ENCODE results near the gene PSAP. TPM values are rescaled to one million over a fixed set of nuclear protein-coding genes. Genes with fewer than 3 reads are reported as not detected.

The PSAP gene
- total and polyA plus RNA-seq, 2 donors from 2014 or later, result 1,082 to 1,249 TPM

DNA sequence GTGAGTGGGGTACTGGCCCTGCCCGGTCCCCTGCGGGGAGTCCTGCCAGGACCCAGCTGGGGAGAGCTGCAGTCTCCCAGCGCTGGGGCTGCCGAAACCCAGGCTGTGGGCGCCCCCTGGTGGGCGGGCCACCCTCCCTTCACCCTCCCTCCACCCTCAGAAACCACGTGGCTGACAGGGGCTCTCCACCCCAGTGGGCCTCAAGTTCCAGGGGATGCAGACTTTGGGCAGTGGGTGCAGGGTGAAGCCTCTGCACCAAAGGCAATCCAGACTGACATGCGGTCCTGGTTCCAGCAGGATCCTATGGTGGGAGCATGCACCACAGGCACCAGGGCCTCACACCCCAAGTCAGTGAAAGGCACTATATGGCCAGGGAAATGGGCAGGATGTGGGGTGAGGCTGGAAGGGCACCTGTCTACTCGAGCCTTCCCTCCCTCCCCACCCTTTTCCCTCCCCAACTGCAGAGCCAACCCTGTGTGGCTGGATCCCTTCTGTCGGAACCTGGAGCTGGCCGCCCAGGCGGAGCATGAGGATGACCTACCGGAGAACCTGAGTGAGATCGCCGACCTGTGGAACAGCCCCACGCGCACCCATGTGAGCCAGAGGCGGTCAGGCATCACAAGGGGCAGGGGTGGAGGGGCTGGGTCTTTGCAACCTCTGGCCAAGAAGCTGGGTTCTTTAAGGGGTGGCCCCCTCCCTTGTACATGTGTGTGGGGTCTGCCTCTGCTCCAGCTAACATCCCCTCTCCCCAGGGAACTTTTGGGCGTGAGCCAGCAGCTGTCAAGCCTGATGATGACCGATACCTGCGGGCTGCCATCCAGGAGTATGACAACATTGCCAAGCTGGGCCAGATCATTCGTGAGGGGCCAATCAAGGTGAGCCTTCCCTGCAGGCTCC is 38.8 kb downstream of the PSAP start:
- peaks cover 0 to 8% (median 0%) of the 10 kb centered on the region in 3 donors for H3K4me1 ChIP-seq (ENCODE audit: control insufficient read depth in 2 of 3, insufficient read depth in 2 of 3, low read depth in 1 of 3, low read length in 3 of 3)
- TF ChIP-seq, protein P1, sequence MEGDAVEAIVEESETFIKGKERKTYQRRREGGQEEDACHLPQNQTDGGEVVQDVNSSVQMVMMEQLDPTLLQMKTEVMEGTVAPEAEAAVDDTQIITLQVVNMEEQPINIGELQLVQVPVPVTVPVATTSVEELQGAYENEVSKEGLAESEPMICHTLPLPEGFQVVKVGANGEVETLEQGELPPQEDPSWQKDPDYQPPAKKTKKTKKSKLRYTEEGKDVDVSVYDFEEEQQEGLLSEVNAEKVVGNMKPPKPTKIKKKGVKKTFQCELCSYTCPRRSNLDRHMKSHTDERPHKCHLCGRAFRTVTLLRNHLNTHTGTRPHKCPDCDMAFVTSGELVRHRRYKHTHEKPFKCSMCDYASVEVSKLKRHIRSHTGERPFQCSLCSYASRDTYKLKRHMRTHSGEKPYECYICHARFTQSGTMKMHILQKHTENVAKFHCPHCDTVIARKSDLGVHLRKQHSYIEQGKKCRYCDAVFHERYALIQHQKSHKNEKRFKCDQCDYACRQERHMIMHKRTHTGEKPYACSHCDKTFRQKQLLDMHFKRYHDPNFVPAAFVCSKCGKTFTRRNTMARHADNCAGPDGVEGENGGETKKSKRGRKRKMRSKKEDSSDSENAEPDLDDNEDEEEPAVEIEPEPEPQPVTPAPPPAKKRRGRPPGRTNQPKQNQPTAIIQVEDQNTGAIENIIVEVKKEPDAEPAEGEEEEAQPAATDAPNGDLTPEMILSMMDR (IDR thresholded peaks at IDR 0.05; ENCODE audit: borderline replicate concordance, extremely low read depth, insufficient read depth), result peak; percentile 60
- no peaks in the 10 kb centered on the region for H3K9me3 ChIP-seq (ENCODE audit: control insufficient read depth in 2 of 3, insufficient read depth in 1 of 3, low read length in 3 of 3)
- no peaks in the 10 kb centered on the region for H3K27me3 ChIP-seq (ENCODE audit: control insufficient read depth, insufficient read depth, low read length)
- no peak overlapping the region for H3K4me3 ChIP-seq (ENCODE audit: low read length in 3 of 3)
- no peak overlapping the region for H3K9ac ChIP-seq (ENCODE audit: low read length in 3 of 3)
- FAIRE-seq, result no peak
- peak; percentile 56 to 88 (median 65) for DNase-seq
- H3K36me3 ChIP-seq (ENCODE audit: control insufficient read depth in 2 of 3, insufficient read depth in 3 of 3, low read length in 3 of 3), result peaks cover 3 to 16% (median 4%) of the 10 kb centered on the region in 3 donors
- H3K27ac ChIP-seq (ENCODE audit: low read depth in 2 of 2, low read length in 2 of 2), result peak overlapping the region; percentile 32 to 52
- intact Hi-C loops (cut with DNase I), result no loop called here

DNA sequence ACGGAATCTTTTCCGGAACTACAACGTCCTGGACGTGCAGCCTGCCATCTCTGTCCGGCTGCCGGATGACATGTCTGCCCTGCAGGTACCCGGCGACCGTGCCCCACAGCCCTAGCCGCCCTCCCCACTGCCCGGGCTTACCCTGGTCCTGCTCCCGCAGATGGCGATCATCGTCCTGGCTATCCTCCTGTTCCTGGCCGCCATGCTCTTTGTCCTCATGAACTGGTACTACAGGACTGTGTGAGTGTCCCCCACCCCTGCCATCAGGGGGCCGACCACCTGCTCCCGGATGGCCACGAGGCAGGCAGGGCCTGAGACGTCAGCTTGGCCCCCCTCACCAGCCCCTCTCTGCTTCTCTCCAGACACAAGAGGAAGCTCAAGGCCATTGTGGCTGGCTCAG is 39.7 kb downstream of the PSAP start:
- FAIRE-seq (no peak), DNase-seq (no peak)
- TF ChIP-seq, protein P1 (IDR thresholded peaks at IDR 0.05; ENCODE audit: borderline replicate concordance, extremely low read depth, insufficient read depth), result no peak
- Histone ChIP-seq H3K4me3 (ENCODE audit: low read length in 3 of 3) (no peak overlapping the region), H3K27ac (ENCODE audit: low read depth in 2 of 2, low read length in 2 of 2) (no peak overlapping the region), H3K4me1 (ENCODE audit: control insufficient read depth in 2 of 3, insufficient read depth in 2 of 3, low read depth in 1 of 3, low read length in 3 of 3) (peaks cover 0 to 8% (median 0%) of the 10 kb centered on the region in 3 donors), H3K27me3 (ENCODE audit: control insufficient read depth, insufficient read depth, low read length) (no peaks in the 10 kb centered on the region), H3K9ac (ENCODE audit: low read length in 3 of 3) (no peak overlapping the region), H3K36me3 (ENCODE audit: control insufficient read depth in 2 of 3, insufficient read depth in 3 of 3, low read length in 3 of 3) (peaks cover 0 to 7% (median 0%) of the 10 kb centered on the region in 3 donors), H3K9me3 (ENCODE audit: control insufficient read depth in 2 of 3, insufficient read depth in 1 of 3, low read length in 3 of 3) (no peaks in the 10 kb centered on the region)
- intact Hi-C loops (cut with DNase I), result no loop called here

DNA sequence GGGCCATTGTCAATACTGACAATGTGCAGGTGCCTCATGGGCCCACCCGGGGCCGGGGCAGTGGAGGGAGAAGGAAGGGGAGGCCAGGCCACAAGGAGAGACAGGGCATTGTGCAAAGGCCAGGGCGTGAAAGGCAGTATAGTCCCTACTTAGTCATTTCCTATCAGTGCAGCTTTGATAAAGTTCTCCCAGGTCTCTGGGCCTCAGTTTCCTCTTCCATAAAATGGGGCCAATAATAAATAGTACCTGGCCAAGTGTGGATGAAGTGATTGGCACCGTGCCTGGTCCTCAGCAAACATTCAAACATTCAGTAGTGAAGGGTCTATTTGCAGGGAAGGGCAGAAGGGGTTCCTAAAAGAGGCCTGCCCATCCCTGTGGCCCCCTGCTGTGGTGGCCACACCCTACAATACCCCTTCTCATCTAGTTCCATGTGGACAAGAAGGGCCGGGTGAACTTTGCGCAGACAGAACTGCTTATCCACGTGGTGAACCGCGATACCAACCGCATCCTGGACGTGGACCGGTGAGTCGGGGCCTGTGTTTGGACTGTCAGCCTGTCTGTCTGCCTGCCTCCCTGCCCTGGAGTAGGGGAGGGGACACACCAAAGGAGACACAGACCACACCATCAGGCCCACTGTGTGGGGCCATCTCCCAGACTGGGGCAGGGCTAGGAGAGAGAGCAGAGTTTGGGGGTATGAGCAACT is 40.9 kb downstream of the PSAP start:
- no peak for DNase-seq

More for the DNA sequence above, 40.9 kb downstream of the PSAP start:
- Histone ChIP-seq H3K27ac (ENCODE audit: low read depth in 2 of 2, low read length in 2 of 2) (no peak overlapping the region), H3K9ac (ENCODE audit: low read length in 3 of 3) (no peak overlapping the region), H3K27me3 (ENCODE audit: control insufficient read depth, insufficient read depth, low read length) (no peaks in the 10 kb centered on the region), H3K9me3 (ENCODE audit: control insufficient read depth in 2 of 3, insufficient read depth in 1 of 3, low read length in 3 of 3) (no peaks in the 10 kb centered on the region), H3K4me1 (ENCODE audit: control insufficient read depth in 2 of 3, insufficient read depth in 2 of 3, low read depth in 1 of 3, low read length in 3 of 3) (peaks cover 0 to 10% (median 0%) of the 10 kb centered on the region in 3 donors), H3K36me3 (ENCODE audit: control insufficient read depth in 2 of 3, insufficient read depth in 3 of 3, low read length in 3 of 3) (no peaks in the 10 kb centered on the region), H3K4me3 (ENCODE audit: low read length in 3 of 3) (no peak overlapping the region)
- intact Hi-C loops (cut with DNase I), result no loop called here
- TF ChIP-seq, protein P1 (IDR thresholded peaks at IDR 0.05; ENCODE audit: borderline replicate concordance, extremely low read depth, insufficient read depth), result no peak
- FAIRE-seq, result no peak

Data from kidney (tissue), 14 donors.